GM12801 (cell line): Measurements from ENCODE around the gene MRAP.

Source experiments
- CTCF ChIP-seq: IDR thresholded peaks from one replicate; pipeline ENCODE4 v1.5.1; 2011; ENCODE audit warnings: control low read depth; ENCODE audit not compliant: insufficient read length; ENCODE audit errors: extremely low read depth

The MRAP gene

GRCh38 chr21:32352526-32352925 is 53.9 kb downstream of the MRAP start:
- TF ChIP-seq CTCF = no peak

GRCh38 chr21:32353002-32353711 is 54.5 kb downstream of the MRAP start:
- TF ChIP-seq CTCF = no peak

GRCh38 chr21:32356874-32357395 is 58.3 kb downstream of the MRAP start:
- no peak for TF ChIP-seq CTCF

- no peak for TF ChIP-seq CTCF
These were observed 61.1 kb downstream of the MRAP start for GRCh38 chr21:32359719-32360260.

- TF ChIP-seq CTCF = no peak
These were observed 61.8 kb downstream of the MRAP start for GRCh38 chr21:32360401-32360975.
